Islet of Langerhans (tissue), 1 donor: ENCODE results near the gene THOP1.

ENCODE experiments used
- FAIRE-seq: peaks from one replicate; lab custom pipeline; 2011; peaks lifted over from hg19 to GRCh38; lab: Jason Lieb, UNC

Gene THOP1

GRCh38 chr19:2762783-2763496, 22.4 kb upstream of the THOP1 start:
- FAIRE-seq: no peak

GRCh38 chr19:2763687-2764086, 21.6 kb upstream of the THOP1 start:
- no peak for FAIRE-seq

GRCh38 chr19:2764945-2765344, 20.4 kb upstream of the THOP1 start:
- FAIRE-seq: no peak

GRCh38 chr19:2765376-2765775, 19.9 kb upstream of the THOP1 start:
- FAIRE-seq: no peak

GRCh38 chr19:2766594-2767372, 18.5 kb upstream of the THOP1 start:
- FAIRE-seq: no peak

GRCh38 chr19:2767688-2768087, 17.6 kb upstream of the THOP1 start:
- no peak for FAIRE-seq

- FAIRE-seq: no peak
Measured at GRCh38 chr19:2768365-2769132, 16.8 kb upstream of the THOP1 start.

GRCh38 chr19:2769218-2769617, 16.1 kb upstream of the THOP1 start:
- FAIRE-seq: no peak

GRCh38 chr19:2770055-2771013, 15.0 kb upstream of the THOP1 start:
- no peak for FAIRE-seq

GRCh38 chr19:2771786-2772674, 13.3 kb upstream of the THOP1 start:
- FAIRE-seq: no peak

GRCh38 chr19:2774083-2774679, 11.1 kb upstream of the THOP1 start:
- no peak for FAIRE-seq

- FAIRE-seq: no peak
Measured at GRCh38 chr19:2774953-2775555, 10.2 kb upstream of the THOP1 start.

- FAIRE-seq: no peak
Measured at GRCh38 chr19:2775556-2776430, 9.5 kb upstream of the THOP1 start.

GRCh38 chr19:2777952-2778683, 7.2 kb upstream of the THOP1 start:
- FAIRE-seq: no peak

- FAIRE-seq: no peak
Measured at GRCh38 chr19:2779121-2779740, 6.1 kb upstream of the THOP1 start.

GRCh38 chr19:2780284-2780683, 5.0 kb upstream of the THOP1 start:
- FAIRE-seq: no peak

- no peak for FAIRE-seq
Measured at GRCh38 chr19:2782329-2782935, 2.9 kb upstream of the THOP1 start.
